Neuronal stem cell (in vitro differentiated cells): ENCODE data around the gene SRGAP3.

Experiments used
- DNase-seq: peaks from one replicate; pipeline ENCODE4 v3.0.0-alpha.2; 2013; ENCODE audit warnings: low spot score
- H2AFZ ChIP-seq: one replicate; pipeline ENCODE4 v1.6.1; 2013; ENCODE audit warnings: mild to moderate bottlenecking, low read length, inconsistent platforms
- H2AK5ac ChIP-seq: 2 replicates; pipeline ENCODE4 v1.6.1; 2013; ENCODE audit warnings: low read depth, mild to moderate bottlenecking, inconsistent platforms, low read length, moderate library complexity, mixed read lengths
- H2BK120ac ChIP-seq: 2 replicates; pipeline ENCODE4 v1.6.1; 2013; ENCODE audit warnings: low read depth, mild to moderate bottlenecking, inconsistent platforms, low read length, moderate library complexity, mixed read lengths
- H2BK12ac ChIP-seq: one replicate; pipeline ENCODE4 v1.6.1; 2013; ENCODE audit warnings: low read length, inconsistent platforms
- H2BK15ac ChIP-seq: 2 replicates; pipeline ENCODE4 v1.6.1; 2013; ENCODE audit warnings: mild to moderate bottlenecking, low read length, inconsistent platforms, mixed read lengths
- H2BK5ac ChIP-seq: one replicate; pipeline ENCODE4 v1.6.1; 2013; ENCODE audit warnings: inconsistent platforms, mild to moderate bottlenecking, low read length, moderate library complexity
- H3K14ac ChIP-seq: one replicate; pipeline ENCODE4 v1.6.1; 2013; ENCODE audit warnings: low read length, inconsistent platforms
- H3K18ac ChIP-seq: 2 replicates; pipeline ENCODE4 v1.6.1; 2013; ENCODE audit warnings: low read length, inconsistent platforms
- H3K23ac ChIP-seq: 2 replicates; pipeline ENCODE4 v1.6.1; 2013; ENCODE audit warnings: low read depth, mild to moderate bottlenecking, mixed read lengths, low read length, inconsistent platforms; ENCODE audit not compliant: poor library complexity
- H3K27ac ChIP-seq: replicated peaks from 3 replicates; pipeline ENCODE4 v1.5.1; 2013; ENCODE audit warnings: low read length, inconsistent platforms
- H3K27me3 ChIP-seq, 3 experiments: 2 replicates each; pipeline ENCODE4 v1.6.1; 2013; ENCODE audit warnings: low read length in 3 of 3, mild to moderate bottlenecking in 2 of 3, inconsistent platforms in 1 of 3, low read depth in 1 of 3, mixed read lengths in 1 of 3, moderate library complexity in 1 of 3; ENCODE audit not compliant: control insufficient read depth in 3 of 3, insufficient read depth in 3 of 3
- H3K36me3 ChIP-seq, 2 donors: replicated peaks in 1 of 2; 2 replicates each; pipeline ENCODE4 v1.6.1; 2013; ENCODE audit warnings: low read length in 2 of 2; ENCODE audit not compliant: control insufficient read depth in 2 of 2, insufficient read depth in 2 of 2
- H3K4ac ChIP-seq: 2 replicates; pipeline ENCODE4 v1.6.1; 2013; ENCODE audit warnings: inconsistent platforms, mild to moderate bottlenecking, low read length, moderate library complexity
- H3K4me1 ChIP-seq, 2 donors: 1 replicate in 1 of 2; 2 replicates in 1 of 2; pipeline ENCODE4 v1.6.1; 2013; ENCODE audit warnings: low read length in 2 of 2, low read depth in 1 of 2; ENCODE audit not compliant: control insufficient read depth in 2 of 2, insufficient read depth in 1 of 2
- H3K4me2 ChIP-seq: one replicate; pipeline ENCODE4 v1.6.1; 2013; ENCODE audit warnings: mild to moderate bottlenecking, low read length, inconsistent platforms; ENCODE audit not compliant: insufficient read depth, poor library complexity, severe bottlenecking
- H3K4me3 ChIP-seq, 2 donors: 2 replicates each; pipeline ENCODE4 v1.5.1; 2013; ENCODE audit warnings: low read length in 2 of 2, mild to moderate bottlenecking in 2 of 2, inconsistent platforms in 1 of 2, moderate library complexity in 1 of 2
- H3K79me1 ChIP-seq: one replicate; pipeline ENCODE4 v1.6.1; 2013; ENCODE audit warnings: low read depth, mild to moderate bottlenecking, inconsistent platforms, low read length, moderate library complexity
- H3K9ac ChIP-seq: one replicate; pipeline ENCODE4 v1.6.1; 2013; ENCODE audit warnings: mild to moderate bottlenecking, low read depth, low read length, inconsistent platforms; ENCODE audit not compliant: poor library complexity
- H3K9me3 ChIP-seq, 2 donors: replicated peaks in 1 of 2; 2 replicates each; pipeline versions ENCODE3 to v1.6.1; 2013; ENCODE audit warnings: low read length in 2 of 2, mild to moderate bottlenecking in 2 of 2, inconsistent platforms in 1 of 2, low read depth in 1 of 2, mixed read lengths in 1 of 2, moderate library complexity in 1 of 2; ENCODE audit not compliant: control insufficient read depth in 2 of 2, insufficient read depth in 1 of 2
- H4K8ac ChIP-seq: one replicate; pipeline ENCODE4 v1.6.1; 2013; ENCODE audit warnings: low read depth, mild to moderate bottlenecking, inconsistent platforms, low read length, moderate library complexity
- H4K91ac ChIP-seq: one replicate; pipeline ENCODE4 v1.6.1; 2013; ENCODE audit warnings: low read length, low read depth, mild to moderate bottlenecking, inconsistent platforms; ENCODE audit not compliant: poor library complexity
- WGBS, 2 donors: extraction: QIAGEN DNeasy Blood & Tissue Kit; methylation state at CpG; one replicate each; pipeline ENCODE4 v1.1.7; 2013; ENCODE audit warnings: missing lambda C conversion rate in 2 of 2, mixed read lengths in 1 of 2; ENCODE audit not compliant: insufficient read length in 2 of 2, insufficient replicate concordance in 1 of 2; ENCODE audit errors: extremely low coverage in 2 of 2; 5-methylcytosine and 5-hydroxymethylcytosine counted together

Gene SRGAP3

GRCh38 chr3:9201266-9201665 is 48.2 kb downstream of the SRGAP3 start:
- H2BK12ac ChIP-seq: no peak overlapping the region
- H3K4me1 ChIP-seq: peaks cover 26 to 74% of the 10 kb centered on the region in 2 donors

GRCh38 chr3:9199775-9200174 is 49.7 kb downstream of the SRGAP3 start:
- Histone ChIP-seq H2AK5ac (no peak overlapping the region), H3K79me1 (peaks cover 2% of the 10 kb centered on the region), H3K27me3 (no peaks in the 10 kb centered on the region), H3K9me3 (peaks cover 0 to 19% of the 10 kb centered on the region in 2 donors), H2AFZ (no peak overlapping the region), H2BK12ac (no peak overlapping the region), H4K91ac (no peak overlapping the region), H3K36me3 (peaks cover 0 to under 1% of the 10 kb centered on the region in 2 donors), H4K8ac (no peak overlapping the region), H3K4me2 (no peak overlapping the region), H3K4ac (no peak overlapping the region), H3K9ac (no peak overlapping the region), H2BK15ac (no peak overlapping the region), H3K23ac (no peak overlapping the region), H2BK120ac (no peak overlapping the region), H3K27ac (no peak overlapping the region), H3K4me3 (no peak overlapping the region), H2BK5ac (no peak overlapping the region), H3K4me1 (peaks cover 27 to 66% of the 10 kb centered on the region in 2 donors), H3K18ac (no peak overlapping the region), H3K14ac (no peak overlapping the region)
- WGBS, 2 donors: no CpG with 5 or more reads among the region's 3 CpGs
- DNase-seq: no peak

More at GRCh38 chr3:9201266-9201665, 48.2 kb downstream of the SRGAP3 start:
- Histone ChIP-seq H3K9me3 (peaks cover 0 to 14% of the 10 kb centered on the region in 2 donors), H3K23ac (no peak overlapping the region), H3K9ac (no peak overlapping the region), H3K79me1 (peaks cover 2% of the 10 kb centered on the region), H4K91ac (no peak overlapping the region), H3K36me3 (no peaks in the 10 kb centered on the region), H3K27ac (no peak overlapping the region), H3K18ac (peak overlapping the region; percentile 23), H2AFZ (no peak overlapping the region), H2BK5ac (no peak overlapping the region), H2BK120ac (no peak overlapping the region), H2AK5ac (no peak overlapping the region), H2BK15ac (no peak overlapping the region), H3K14ac (no peak overlapping the region), H3K4me2 (no peak overlapping the region), H3K27me3 (no peaks in the 10 kb centered on the region), H3K4ac (no peak overlapping the region), H4K8ac (no peak overlapping the region), H3K4me3 (no peak overlapping the region)
- DNase-seq: no peak
- WGBS, 2 donors: no CpG with 5 or more reads among the region's 5 CpGs

- no CpG with 5 or more reads among the region's 10 CpGs for WGBS, 2 donors
- DNase-seq: no peak
Measured at GRCh38 chr3:9198899-9199335, 50.5 kb downstream of the SRGAP3 start.

GRCh38 chr3:9198261-9198660 is 51.2 kb downstream of the SRGAP3 start:
- H2AFZ ChIP-seq: no peak overlapping the region
- no peak overlapping the region for H3K4ac ChIP-seq
- no peak for DNase-seq
- H3K27me3 ChIP-seq: no peaks in the 10 kb centered on the region
- H3K18ac ChIP-seq: no peak overlapping the region
- no peak overlapping the region for H2BK120ac ChIP-seq
- H4K91ac ChIP-seq: no peak overlapping the region
- H3K9ac ChIP-seq: no peak overlapping the region
- H3K4me3 ChIP-seq: no peak overlapping the region
- H3K4me2 ChIP-seq: no peak overlapping the region
- no peak overlapping the region for H2BK15ac ChIP-seq
- peaks cover 2% of the 10 kb centered on the region for H3K79me1 ChIP-seq
- no peak overlapping the region for H2BK5ac ChIP-seq
- no peak overlapping the region for H3K14ac ChIP-seq
- H2AK5ac ChIP-seq: no peak overlapping the region
- H3K4me1 ChIP-seq: peaks cover 25 to 52% of the 10 kb centered on the region in 2 donors
- peaks cover 0 to 16% of the 10 kb centered on the region in 2 donors for H3K36me3 ChIP-seq
- WGBS, 2 donors: no CpG with 5 or more reads among the region's 3 CpGs
- no peak overlapping the region for H4K8ac ChIP-seq
- H3K9me3 ChIP-seq: peaks cover 0 to 21% of the 10 kb centered on the region in 2 donors
- no peak overlapping the region for H2BK12ac ChIP-seq
- no peak overlapping the region for H3K27ac ChIP-seq
- no peak overlapping the region for H3K23ac ChIP-seq

More at GRCh38 chr3:9198899-9199335, 50.5 kb downstream of the SRGAP3 start:
- Histone ChIP-seq H2AK5ac (no peak overlapping the region), H3K4ac (no peak overlapping the region), H2BK5ac (no peak overlapping the region), H3K79me1 (peaks cover 2% of the 10 kb centered on the region), H2BK120ac (no peak overlapping the region), H3K18ac (no peak overlapping the region), H3K23ac (no peak overlapping the region), H3K9ac (no peak overlapping the region), H2BK12ac (no peak overlapping the region), H3K4me1 (peaks cover 21 to 58% of the 10 kb centered on the region in 2 donors), H3K36me3 (peaks cover 0 to 9% of the 10 kb centered on the region in 2 donors), H3K27ac (peak overlapping the region; percentile 5), H4K8ac (no peak overlapping the region), H4K91ac (no peak overlapping the region), H3K4me2 (no peak overlapping the region), H2AFZ (no peak overlapping the region), H3K14ac (no peak overlapping the region), H3K4me3 (peak overlapping the region in 1 of 2 donors; percentile 3), H3K27me3 (no peaks in the 10 kb centered on the region), H2BK15ac (no peak overlapping the region), H3K9me3 (peaks cover 0 to 21% of the 10 kb centered on the region in 2 donors)
